ENCODE measurements around the gene LARGE1. TPM values are rescaled to one million over a fixed set of nuclear protein-coding genes. Genes with fewer than 3 reads are reported as not detected.

LARGE1 gene
- total and polyA plus RNA-seq, 7 donors, result 14.9 to 91.6 (median 46.1) TPM

DNA sequence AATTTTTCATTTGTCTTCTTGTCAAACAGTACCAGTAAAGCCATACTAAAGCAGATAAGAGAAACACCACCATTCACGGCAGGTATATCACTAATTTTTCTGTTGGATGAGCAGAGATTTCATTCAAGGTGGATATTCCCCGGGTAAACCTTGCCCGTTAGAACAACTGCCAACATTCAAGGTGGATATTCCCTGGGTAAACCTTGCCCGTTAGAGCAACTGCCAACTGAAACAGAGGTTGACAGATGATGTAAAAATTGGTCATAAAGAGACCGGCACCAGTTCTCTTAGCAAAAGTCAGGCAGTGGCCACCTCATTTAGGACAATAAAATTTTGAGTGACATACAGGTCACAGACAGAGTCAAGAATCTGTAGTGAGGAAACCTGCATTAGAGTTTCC lies 438.7 kb downstream of the LARGE1 start:
- DNase-seq (no peak), ATAC-seq (no peak)
- intact Hi-C loops (cut with DNase I), result no loop called here
- Histone ChIP-seq H3K27me3 (ENCODE audit: insufficient read depth in 3 of 3, low read length in 2 of 3) (no peaks in the 10 kb centered on the region), H3K4me3 (no peak overlapping the region), H3K27ac (no peak overlapping the region), H3K36me3 (ENCODE audit: insufficient read depth in 1 of 2, low read depth in 1 of 2) (no peaks in the 10 kb centered on the region), H3K4me1 (peaks cover 20% of the 10 kb centered on the region), H3K9me3 (no peaks in the 10 kb centered on the region)
- 91 to 94% (median 91%) methylated on average over 5 of the region's 5 CpGs for WGBS, 3 donors
- TF ChIP-seq, protein P1, sequence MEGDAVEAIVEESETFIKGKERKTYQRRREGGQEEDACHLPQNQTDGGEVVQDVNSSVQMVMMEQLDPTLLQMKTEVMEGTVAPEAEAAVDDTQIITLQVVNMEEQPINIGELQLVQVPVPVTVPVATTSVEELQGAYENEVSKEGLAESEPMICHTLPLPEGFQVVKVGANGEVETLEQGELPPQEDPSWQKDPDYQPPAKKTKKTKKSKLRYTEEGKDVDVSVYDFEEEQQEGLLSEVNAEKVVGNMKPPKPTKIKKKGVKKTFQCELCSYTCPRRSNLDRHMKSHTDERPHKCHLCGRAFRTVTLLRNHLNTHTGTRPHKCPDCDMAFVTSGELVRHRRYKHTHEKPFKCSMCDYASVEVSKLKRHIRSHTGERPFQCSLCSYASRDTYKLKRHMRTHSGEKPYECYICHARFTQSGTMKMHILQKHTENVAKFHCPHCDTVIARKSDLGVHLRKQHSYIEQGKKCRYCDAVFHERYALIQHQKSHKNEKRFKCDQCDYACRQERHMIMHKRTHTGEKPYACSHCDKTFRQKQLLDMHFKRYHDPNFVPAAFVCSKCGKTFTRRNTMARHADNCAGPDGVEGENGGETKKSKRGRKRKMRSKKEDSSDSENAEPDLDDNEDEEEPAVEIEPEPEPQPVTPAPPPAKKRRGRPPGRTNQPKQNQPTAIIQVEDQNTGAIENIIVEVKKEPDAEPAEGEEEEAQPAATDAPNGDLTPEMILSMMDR (IDR thresholded peaks at IDR 0.05), result no peak

DNA sequence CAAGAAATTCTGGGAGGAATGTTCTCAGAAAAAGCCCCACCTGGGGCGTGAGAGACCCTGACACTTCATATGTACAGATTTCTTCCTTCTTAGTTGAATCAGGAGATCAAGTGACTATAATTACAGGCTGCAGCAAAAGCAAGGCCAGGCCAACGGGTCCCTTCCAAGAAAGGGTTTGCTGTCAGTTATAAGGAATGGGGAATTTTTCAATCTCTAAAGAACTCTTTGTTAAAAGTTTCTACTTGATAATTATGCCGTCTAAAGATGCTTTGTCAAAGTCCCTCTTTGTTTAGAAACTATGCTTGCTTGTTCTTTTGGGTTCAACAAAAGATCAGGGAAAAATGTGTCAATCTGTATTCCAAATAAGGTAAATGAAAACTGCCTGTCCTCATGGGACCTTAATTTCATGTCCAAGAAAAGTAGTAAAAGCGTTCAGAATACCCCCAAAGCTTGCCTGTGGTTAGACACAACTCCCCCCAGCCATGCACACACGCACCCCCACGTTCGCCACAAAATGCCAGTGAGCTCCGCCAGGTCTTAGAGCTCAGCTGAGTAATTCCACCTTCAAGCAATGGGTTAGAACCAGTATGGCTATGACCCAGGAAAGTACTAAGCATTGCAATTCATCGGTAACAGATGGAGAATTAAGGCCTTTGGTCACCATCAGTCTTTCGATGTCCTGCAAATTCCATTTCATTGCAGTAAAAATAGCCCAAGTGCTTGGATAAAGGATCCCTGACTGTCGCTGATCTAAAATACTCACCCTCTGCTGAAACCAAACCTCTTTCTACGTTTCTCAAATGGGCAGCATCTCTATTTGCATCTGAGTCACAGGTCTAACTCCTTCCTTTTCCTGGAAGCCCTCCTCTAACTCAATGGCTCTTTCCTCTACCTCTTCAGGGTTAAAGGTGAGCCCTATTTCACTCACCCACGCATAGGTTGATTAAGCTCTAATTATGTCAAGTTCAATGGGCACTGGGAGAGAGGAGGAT lies 442.9 kb downstream of the LARGE1 start:
- H3K4me1 ChIP-seq, result peaks cover 32% of the 10 kb centered on the region
- 46 to 72% (median 48%) methylated on average over 13 of the region's 13 CpGs for WGBS, 3 donors
- DNase-seq (no peak), ATAC-seq (peak; percentile 64 to 84 (median 68))
- intact Hi-C loops (cut with DNase I), result no loop called here
- TF ChIP-seq, protein P1 (IDR thresholded peaks at IDR 0.05), result no peak
- no peak overlapping the region for H3K4me3 ChIP-seq
- H3K27ac ChIP-seq, result peak overlapping the region; percentile 54
- no peaks in the 10 kb centered on the region for H3K9me3 ChIP-seq
- H3K27me3 ChIP-seq (ENCODE audit: insufficient read depth in 3 of 3, low read length in 2 of 3), result no peaks in the 10 kb centered on the region
- H3K36me3 ChIP-seq (ENCODE audit: insufficient read depth in 1 of 2, low read depth in 1 of 2), result no peaks in the 10 kb centered on the region

- intact Hi-C loops (cut with DNase I), result no loop called here
Observed at GRCh38 chr22:33476716-33477115, 443.6 kb downstream of the LARGE1 start.

GRCh38 chr22:33476206-33476605 lies 444.1 kb downstream of the LARGE1 start:
- Histone ChIP-seq H3K27me3 (ENCODE audit: insufficient read depth in 3 of 3, low read length in 2 of 3) (no peaks in the 10 kb centered on the region), H3K4me1 (peaks cover 38% of the 10 kb centered on the region), H3K36me3 (ENCODE audit: insufficient read depth in 1 of 2, low read depth in 1 of 2) (no peaks in the 10 kb centered on the region), H3K4me3 (no peak overlapping the region), H3K27ac (no peak overlapping the region), H3K9me3 (no peaks in the 10 kb centered on the region)
- intact Hi-C loops (cut with DNase I), result no loop called here
- no peak for ATAC-seq
- TF ChIP-seq, protein P1 (IDR thresholded peaks at IDR 0.05), result no peak
- no peak for DNase-seq
- 93 to 97% (median 94%) methylated on average over 4 of the region's 4 CpGs for WGBS, 3 donors

More at GRCh38 chr22:33476716-33477115, 443.6 kb downstream of the LARGE1 start:
- ATAC-seq (peak; percentile 71 to 89 (median 82)), DNase-seq (peak in 1 of 2 donors; percentile 25)
- Histone ChIP-seq H3K27ac (peak overlapping the region; percentile 44), H3K27me3 (ENCODE audit: insufficient read depth in 3 of 3, low read length in 2 of 3) (no peaks in the 10 kb centered on the region), H3K4me3 (no peak overlapping the region), H3K9me3 (no peaks in the 10 kb centered on the region), H3K4me1 (peaks cover 38% of the 10 kb centered on the region), H3K36me3 (ENCODE audit: insufficient read depth in 1 of 2, low read depth in 1 of 2) (no peaks in the 10 kb centered on the region)
- TF ChIP-seq, protein P1 (IDR thresholded peaks at IDR 0.05), result no peak
- WGBS, 3 donors, result 51 to 72% (median 61%) methylated on average over 13 of the region's 13 CpGs
